ENCODE results near the gene NDST1.

The NDST1 gene

GRCh38 chr5:150587856-150588595 lies 80.1 kb downstream of the NDST1 start:
- DNase-seq (ENCODE audit: low read depth in 2 of 2), result no peak

- no peak for DNase-seq (ENCODE audit: low read depth in 2 of 2)
Observed at GRCh38 chr5:150588596-150588890, 80.6 kb downstream of the NDST1 start.

GRCh38 chr5:150589862-150590601 lies 82.1 kb downstream of the NDST1 start:
- DNase-seq (ENCODE audit: low read depth in 2 of 2), result peak in 1 of 2 experiments; percentile 50

GRCh38 chr5:150590979-150591695 lies 83.2 kb downstream of the NDST1 start:
- DNase-seq (ENCODE audit: low read depth in 2 of 2), result no peak

GRCh38 chr5:150593593-150593992 lies 85.7 kb downstream of the NDST1 start:
- DNase-seq (ENCODE audit: low read depth in 2 of 2), result no peak

- DNase-seq (ENCODE audit: low read depth in 2 of 2), result no peak
Observed at GRCh38 chr5:150593996-150594395, 86.1 kb downstream of the NDST1 start.

- peak in 1 of 2 experiments; percentile 40 for DNase-seq (ENCODE audit: low read depth in 2 of 2)
Observed at GRCh38 chr5:150595466-150596031, 87.6 kb downstream of the NDST1 start.

GRCh38 chr5:150596313-150596712 lies 88.4 kb downstream of the NDST1 start:
- peak; percentile 44 to 49 for DNase-seq (ENCODE audit: low read depth in 2 of 2)

- no peak for DNase-seq (ENCODE audit: low read depth in 2 of 2)
Observed at GRCh38 chr5:150596826-150597225, 88.9 kb downstream of the NDST1 start.

GRCh38 chr5:150598006-150598405 lies 90.1 kb downstream of the NDST1 start:
- DNase-seq (ENCODE audit: low read depth in 2 of 2), result no peak

- DNase-seq (ENCODE audit: low read depth in 2 of 2), result no peak
Observed at GRCh38 chr5:150598821-150599273, 90.9 kb downstream of the NDST1 start.

GRCh38 chr5:150599281-150599680 lies 91.3 kb downstream of the NDST1 start:
- no peak for DNase-seq (ENCODE audit: low read depth in 2 of 2)

GRCh38 chr5:150599917-150600511 lies 92.1 kb downstream of the NDST1 start:
- DNase-seq (ENCODE audit: low read depth in 2 of 2), result peak; percentile 45 to 48

GRCh38 chr5:150600616-150601490 lies 92.9 kb downstream of the NDST1 start:
- no peak for DNase-seq (ENCODE audit: low read depth in 2 of 2)

GRCh38 chr5:150601491-150602345 lies 93.8 kb downstream of the NDST1 start:
- DNase-seq (ENCODE audit: low read depth in 2 of 2), result no peak

- DNase-seq (ENCODE audit: low read depth in 2 of 2), result no peak
Observed at GRCh38 chr5:150603052-150603451, 95.1 kb downstream of the NDST1 start.

- DNase-seq (ENCODE audit: low read depth in 2 of 2), result no peak
Observed at GRCh38 chr5:150603491-150603890, 95.6 kb downstream of the NDST1 start.

- no peak for DNase-seq (ENCODE audit: low read depth in 2 of 2)
Observed at GRCh38 chr5:150604010-150604409, 96.1 kb downstream of the NDST1 start.

- DNase-seq (ENCODE audit: low read depth in 2 of 2), result no peak
Observed at GRCh38 chr5:150604894-150605440, 97.0 kb downstream of the NDST1 start.

GRCh38 chr5:150605546-150605945 lies 97.6 kb downstream of the NDST1 start:
- DNase-seq (ENCODE audit: low read depth in 2 of 2), result no peak
